H1 (cell line): Measurements from ENCODE around the gene PPP1R14C. TPM values are rescaled to one million over a fixed set of nuclear protein-coding genes. Genes with fewer than 3 reads are reported as not detected.

Experiments
- CTCF ChIA-PET: fragments of 300-600 bp; sonication (Branson Sonifier 250); formaldehyde crosslinking; loops from one replicate; lab custom pipeline; 2021; ENCODE audit not compliant: partially characterized antibody; lab: Charles Lee
- POLR2A ChIA-PET: fragments of 300-600 bp; sonication (Branson Sonifier 250); formaldehyde crosslinking; loops from one replicate; lab custom pipeline; 2021; ENCODE audit warnings: inconsistent platforms; ENCODE audit not compliant: partially characterized antibody; lab: Charles Lee
- DNase-seq, 2 experiments: peaks; one replicate each; pipeline versions ENCODE4 v3.0.0 to v3.0.0-alpha.2; 2010 to 2022; ENCODE audit warnings: low spot score in 2 of 2, low read depth in 1 of 2, mixed read lengths in 1 of 2
- FAIRE-seq: peaks from 2 replicates; lab custom pipeline; 2011; peaks lifted over from hg19 to GRCh38; lab: Jason Lieb, UNC
- H2AFZ ChIP-seq: 2 replicates; pipeline ENCODE4 v1.8.1; 2012; ENCODE audit warnings: low read length, inconsistent platforms
- H2AK5ac ChIP-seq: 2 replicates; pipeline ENCODE4 v1.6.1; 2013; ENCODE audit warnings: low read depth, low read length
- H2BK120ac ChIP-seq: replicated peaks from 2 replicates; pipeline ENCODE3; 2013; ENCODE audit warnings: low read depth, low read length, inconsistent platforms
- H2BK12ac ChIP-seq: 2 replicates; pipeline ENCODE4 v1.6.1; 2013; ENCODE audit warnings: low read depth, low read length
- H2BK15ac ChIP-seq: 2 replicates; pipeline ENCODE4 v1.6.1; 2013; ENCODE audit warnings: low read length
- H2BK20ac ChIP-seq: 2 replicates; pipeline ENCODE4 v1.6.1; 2013; ENCODE audit warnings: low read length
- H2BK5ac ChIP-seq: 2 replicates; pipeline ENCODE4 v1.6.1; 2013; ENCODE audit warnings: low read depth, low read length
- H3K14ac ChIP-seq: 2 replicates; pipeline ENCODE4 v1.6.1; 2013; ENCODE audit warnings: inconsistent platforms; ENCODE audit not compliant: insufficient read length
- H3K18ac ChIP-seq: 2 replicates; pipeline ENCODE4 v1.6.1; 2013; ENCODE audit warnings: low read length; ENCODE audit errors: extremely low read depth
- H3K23ac ChIP-seq: 2 replicates; pipeline ENCODE4 v1.6.1; 2013; ENCODE audit warnings: inconsistent platforms; ENCODE audit not compliant: insufficient read length
- H3K23me2 ChIP-seq: 2 replicates; pipeline ENCODE4 v1.6.1; 2013; ENCODE audit warnings: low read depth, low read length
- H3K27ac ChIP-seq: 2 replicates; pipeline ENCODE4 v1.6.1; 2011; ENCODE audit warnings: low read depth, low read length, inconsistent platforms
- H3K27me3 ChIP-seq, 4 experiments: replicated peaks in 1 of 4; 1 replicate in 1 of 4; 2 replicates in 3 of 4; pipeline versions ENCODE4 v1.6.1 to v1.8.1; 2011 to 2013; ENCODE audit warnings: low read length in 3 of 4, mild to moderate bottlenecking in 3 of 4, inconsistent platforms in 2 of 4, mixed read lengths in 2 of 4, moderate library complexity in 1 of 4; ENCODE audit not compliant: control insufficient read depth in 3 of 4, insufficient read depth in 3 of 4; ENCODE audit errors: extremely low read depth in 1 of 4
- H3K36me3 ChIP-seq, 4 experiments: 2 replicates each; pipeline versions ENCODE4 v1.6.1 to v1.8.1; 2011 to 2013; ENCODE audit warnings: mild to moderate bottlenecking in 4 of 4, low read length in 3 of 4, moderate library complexity in 2 of 4, control low read depth in 1 of 4, inconsistent platforms in 1 of 4; ENCODE audit not compliant: insufficient read depth in 4 of 4, control insufficient read depth in 2 of 4
- H3K4ac ChIP-seq: replicated peaks from 2 replicates; pipeline ENCODE3; 2013; ENCODE audit warnings: low read length, low read depth, mixed read lengths, inconsistent platforms; ENCODE audit not compliant: insufficient read length
- H3K4me1 ChIP-seq, 4 experiments: replicated peaks in 1 of 4; 1 replicate in 1 of 4; 2 replicates in 3 of 4; pipeline versions ENCODE4 v1.6.1 to v1.8.1; 2011 to 2013; ENCODE audit warnings: low read length in 3 of 4, inconsistent platforms in 2 of 4, mixed read lengths in 1 of 4; ENCODE audit not compliant: insufficient read depth in 4 of 4, control insufficient read depth in 3 of 4
- H3K4me2 ChIP-seq, 2 experiments: 2 replicates each; pipeline versions ENCODE4 v1.6.1 to v1.8.1; 2011 to 2013; ENCODE audit warnings: low read depth in 2 of 2, low read length in 2 of 2, control low read depth in 1 of 2, inconsistent platforms in 1 of 2, mild to moderate bottlenecking in 1 of 2; ENCODE audit not compliant: insufficient read depth in 1 of 2
- H3K4me3 ChIP-seq, 4 experiments: fragments of 200-600, 300-600 bp in 1 of 4; sonication (generic), shearing (Covaris generic), sonication (Bioruptor Twin) in 1 of 4; 2 replicates each; pipeline versions ENCODE4 v1.5.1 to v1.8.1; 2011 to 2016; ENCODE audit warnings: low read length in 4 of 4, low read depth in 3 of 4, control low read depth in 2 of 4, inconsistent platforms in 2 of 4, mild to moderate bottlenecking in 2 of 4, mixed read lengths in 1 of 4, moderate library complexity in 1 of 4; ENCODE audit not compliant: insufficient read depth in 2 of 4; ENCODE audit errors: extremely low read depth in 1 of 4
- H3K56ac ChIP-seq: replicated peaks from 2 replicates; pipeline ENCODE3; 2013; ENCODE audit warnings: low read depth, mild to moderate bottlenecking, mixed read lengths, low read length, inconsistent platforms; ENCODE audit not compliant: insufficient read length
- H3K79me1 ChIP-seq: 2 replicates; pipeline ENCODE4 v1.6.1; 2013; ENCODE audit warnings: low read depth, low read length, control low read depth
- H3K79me2 ChIP-seq, 2 experiments: 2 replicates each; pipeline versions ENCODE4 v1.6.1 to v1.8.1; 2012 to 2013; ENCODE audit warnings: low read length in 2 of 2, mild to moderate bottlenecking in 2 of 2, inconsistent platforms in 1 of 2; ENCODE audit not compliant: insufficient read depth in 2 of 2, control insufficient read depth in 1 of 2
- H3K9ac ChIP-seq, 4 experiments: replicated peaks in 1 of 4; 1 replicate in 1 of 4; 2 replicates in 3 of 4; pipeline versions ENCODE4 v1.6.1 to v1.8.1; 2011 to 2013; ENCODE audit warnings: low read depth in 3 of 4, low read length in 3 of 4, control low read depth in 2 of 4, mild to moderate bottlenecking in 2 of 4, moderate library complexity in 2 of 4, inconsistent platforms in 1 of 4; ENCODE audit errors: extremely low read depth in 1 of 4
- H3K9me3 ChIP-seq, 2 experiments: 2 replicates each; pipeline versions ENCODE4 v1.6.1 to v1.8.1; 2012 to 2013; ENCODE audit warnings: mild to moderate bottlenecking in 2 of 2, moderate library complexity in 2 of 2, control low read depth in 1 of 2, inconsistent platforms in 1 of 2, low read depth in 1 of 2, low read length in 1 of 2, mixed read lengths in 1 of 2; ENCODE audit not compliant: insufficient read depth in 2 of 2
- H4K20me1 ChIP-seq, 2 experiments: replicated peaks in 1 of 2; 2 replicates each; pipeline versions ENCODE3 to v1.8.1; 2011 to 2013; ENCODE audit warnings: inconsistent platforms in 2 of 2, low read length in 2 of 2, mild to moderate bottlenecking in 1 of 2; ENCODE audit not compliant: insufficient read depth in 2 of 2, control insufficient read depth in 1 of 2
- H4K5ac ChIP-seq: 2 replicates; pipeline ENCODE4 v1.6.1; 2013; ENCODE audit warnings: low read length, low read depth, mixed read lengths, inconsistent platforms; ENCODE audit not compliant: insufficient read length
- H4K8ac ChIP-seq: 2 replicates; pipeline ENCODE4 v1.8.0; 2013; ENCODE audit warnings: mild to moderate bottlenecking, moderate library complexity, low read length, inconsistent platforms; ENCODE audit not compliant: insufficient read depth; ENCODE audit errors: extremely low read depth
- H4K91ac ChIP-seq: replicated peaks from 2 replicates; pipeline ENCODE3; 2013; ENCODE audit warnings: low read length, mixed read lengths, inconsistent platforms; ENCODE audit not compliant: insufficient read length
- CBX5 ChIP-seq: fragments of 300-800, 300-1000 bp; sonication (generic); IDR thresholded peaks from 2 replicates; pipeline ENCODE4 v1.7.1; 2016; ENCODE audit warnings: antibody characterized with exemption, low read length, low read depth
- EP300 ChIP-seq, 2 experiments: IDR thresholded peaks; 1 replicate in 1 of 2; 2 replicates in 1 of 2; pipeline ENCODE4 v1.6.1; 2011 to 2012; ENCODE audit warnings: low read depth in 2 of 2, low read length in 2 of 2, mild to moderate bottlenecking in 2 of 2, borderline replicate concordance in 1 of 2, inconsistent platforms in 1 of 2, moderate library complexity in 1 of 2
- POU5F1 ChIP-seq: IDR thresholded peaks from 2 replicates; pipeline ENCODE4 v1.6.1; 2011; ENCODE audit warnings: low read depth, mild to moderate bottlenecking, low read length, moderate library complexity
- SP2 ChIP-seq: IDR thresholded peaks from 2 replicates; pipeline ENCODE4 v1.6.1; 2012; ENCODE audit warnings: mild to moderate bottlenecking, low read length, inconsistent platforms
- SP4 ChIP-seq: IDR thresholded peaks from 2 replicates; pipeline ENCODE4 v1.6.1; 2012; ENCODE audit warnings: low read length, inconsistent platforms
- SUZ12 ChIP-seq: fragments of 200-600 bp; sonication (generic); IDR thresholded peaks from 2 replicates; pipeline ENCODE4 v1.6.1; 2012; ENCODE audit warnings: mild to moderate bottlenecking, inconsistent platforms, low read length, moderate library complexity, mixed read lengths
- WGBS, 2 experiments: shearing (Covaris generic) in 1 of 2; methylation state at CpG; one replicate each; pipeline versions ENCODE4 v1.1.6 to v1.1.7; 2013 to 2015; ENCODE audit warnings: low lambda C conversion rate in 2 of 2, mixed read lengths in 2 of 2, inconsistent platforms in 1 of 2, low coverage in 1 of 2, missing lambda C conversion rate in 1 of 2; ENCODE audit not compliant: insufficient replicate concordance in 2 of 2, insufficient coverage in 1 of 2, insufficient read length in 1 of 2; ENCODE audit errors: extremely low coverage in 1 of 2, missing lambda C conversion rate in 1 of 2; 5-methylcytosine and 5-hydroxymethylcytosine counted together
- polyA plus RNA-seq, 7 experiments: library from polyadenylated mRNA; depleted of rRNA in 3 of 7; stranded (reverse) in 5 of 7; unstranded in 2 of 7; fragments of >200 nt in 5 of 7; fragments of 200-250 nt in 2 of 7; gene quantifications; 1 replicate in 5 of 7; 2 replicates in 1 of 7; 4 replicates in 1 of 7; pipeline versions ENCODE4 v1.2.1 to v1.2.3, GENCODE V29; 2011 to 2013; ENCODE audit warnings: missing spikeins in 2 of 7, mixed read lengths in 2 of 7
- total RNA-seq: library from RNA; stranded (reverse); fragmentation: NEBNext Ultra II Directional; extraction: Animal tissue kit (Norgen Biotek cat#: 25700); gene quantifications from 2 replicates; pipeline ENCODE4 v1.2.1, GENCODE V29; 2021

The PPP1R14C gene
- total and polyA plus RNA-seq, 2 of the 8 experiments (the other 6 are each of a cell fraction or from before 2014, with no cell fraction given) = 0.30 to 0.61 TPM

GRCh38 chr6:150267686-150268561, 125.1 kb downstream of the PPP1R14C start:
- no peak overlapping the region for H3K56ac ChIP-seq
- FAIRE-seq (no peak), DNase-seq (no peak)
- H2AFZ ChIP-seq = no peak overlapping the region
- H3K14ac ChIP-seq = no peak overlapping the region
- POLR2A ChIA-PET = no interaction called here
- H2AK5ac ChIP-seq = no peak overlapping the region
- no peak overlapping the region for H3K27ac ChIP-seq
- H3K79me2 ChIP-seq = no peaks in the 10 kb centered on the region
- H3K9me3 ChIP-seq = no peaks in the 10 kb centered on the region
- no peak overlapping the region for H3K9ac ChIP-seq
- H3K23me2 ChIP-seq = no peaks in the 10 kb centered on the region
- no peak overlapping the region for H2BK5ac ChIP-seq
- TF ChIP-seq EP300 (IDR thresholded peaks at IDR 0.05; ENCODE audit: borderline replicate concordance in 1 of 2, low read depth in 2 of 2, low read length in 2 of 2) (no peak), POU5F1 (no peak), SUZ12 (no peak), CBX5 (no peak), SP4 (no peak), SP2 (no peak)
- H2BK20ac ChIP-seq = no peak overlapping the region
- H3K4me3 ChIP-seq = no peak overlapping the region
- no peak overlapping the region for H3K4me2 ChIP-seq
- no peak overlapping the region for H3K18ac ChIP-seq
- H2BK12ac ChIP-seq = no peak overlapping the region
- no peak overlapping the region for H2BK120ac ChIP-seq
- no peak overlapping the region for H4K8ac ChIP-seq
- H3K4ac ChIP-seq = no peak overlapping the region
- H4K20me1 ChIP-seq = no peaks in the 10 kb centered on the region
- no peak overlapping the region for H2BK15ac ChIP-seq
- WGBS, 2 experiments = 88% methylated on average over 11 of the region's 11 CpGs; no CpG with 5 or more reads in 1 of the 2 experiments
- H3K23ac ChIP-seq = no peak overlapping the region
- H3K27me3 ChIP-seq = no peaks in the 10 kb centered on the region
- no peaks in the 10 kb centered on the region for H3K4me1 ChIP-seq
- no peaks in the 10 kb centered on the region for H3K79me1 ChIP-seq
- no peaks in the 10 kb centered on the region for H3K36me3 ChIP-seq
- CTCF ChIA-PET = interaction anchor here (1.2 to 1.3 kb wide), 2 partner anchors 8 to 69 kb away, joined by 3 to 4 read pairs; no protein-coding TSS in a partner anchor
- no peak overlapping the region for H4K5ac ChIP-seq
- H4K91ac ChIP-seq = no peak overlapping the region
